HG03378 (cell line): ENCODE data around the gene CFAP97.
"Not testable (repeated sequence)": the region's sequence is repeated elsewhere in the genome, so short reads cannot be mapped to it uniquely, and the experiment has no call there.

Experiments used
- ATAC-seq: cut with Tn5 transposase; IDR thresholded peaks from one replicate; pipeline ENCODE4 v1.9.1; 2021; ENCODE audit warnings: mild to moderate bottlenecking, moderate library complexity; ENCODE audit not compliant: unreplicated experiment

CFAP97 gene

GRCh38 chr4:185224597-185224996, 20.8 kb upstream of the CFAP97 start:
- ATAC-seq = no peak

GRCh38 chr4:185222598-185222997, 18.8 kb upstream of the CFAP97 start:
- no peak for ATAC-seq

- no peak for ATAC-seq
Observed at GRCh38 chr4:185221912-185222311, 18.1 kb upstream of the CFAP97 start.

- ATAC-seq = no peak
Observed at GRCh38 chr4:185221491-185221890, 17.7 kb upstream of the CFAP97 start.

GRCh38 chr4:185219551-185220344, 15.9 kb upstream of the CFAP97 start:
- ATAC-seq = peak; percentile 71

GRCh38 chr4:185218312-185218711, 14.5 kb upstream of the CFAP97 start:
- ATAC-seq = no peak

GRCh38 chr4:185217408-185217975, 13.7 kb upstream of the CFAP97 start:
- no peak for ATAC-seq

- ATAC-seq = no peak
Observed at GRCh38 chr4:185215261-185215660, 11.5 kb upstream of the CFAP97 start.

GRCh38 chr4:185213877-185214276, 10.1 kb upstream of the CFAP97 start:
- peak; percentile 68 for ATAC-seq

GRCh38 chr4:185212581-185212980, 8.8 kb upstream of the CFAP97 start:
- ATAC-seq = no peak

GRCh38 chr4:185211641-185212040, 7.8 kb upstream of the CFAP97 start:
- ATAC-seq = no peak

GRCh38 chr4:185211035-185211434, 7.2 kb upstream of the CFAP97 start:
- no peak for ATAC-seq

- ATAC-seq = no peak
Observed at GRCh38 chr4:185210102-185210981, 6.5 kb upstream of the CFAP97 start.

GRCh38 chr4:185209852-185210101, 6.0 kb upstream of the CFAP97 start:
- not testable (repeated sequence) for ATAC-seq

- ATAC-seq = peak; percentile 45
Observed at GRCh38 chr4:185209031-185209851, 5.4 kb upstream of the CFAP97 start, which contains the start of gene SNX25. SNX25 (plus strand) TSS chr4:185209598; CDS start chr4:185209827, 229 bp downstream.

GRCh38 chr4:185207466-185207865, 3.7 kb upstream of the CFAP97 start:
- ATAC-seq = no peak

GRCh38 chr4:185205697-185206342, 2.0 kb upstream of the CFAP97 start:
- peak; percentile 23 for ATAC-seq

- ATAC-seq = not testable (repeated sequence)
Observed at GRCh38 chr4:185205073-185205472, 1.3 kb upstream of the CFAP97 start.

GRCh38 chr4:185204238-185204910, 574 bp upstream of the CFAP97 start:
- peak; percentile 2 for ATAC-seq

GRCh38 chr4:185202984-185203485, 765 bp downstream of the CFAP97 start:
- peak; percentile 7 for ATAC-seq
